ENCODE results near the gene SEMA4G.

- TF ChIP-seq CTCF (IDR thresholded peaks at IDR 0.05): no peak
- TF ChIP-seq POLR2A (IDR thresholded peaks at IDR 0.05): no peak
These were observed 44.1 kb downstream of the SEMA4G start for GRCh38 chr10:101013365-101013825.

All from lower leg skin (tissue), 3 donors.